Liver (tissue), 9 donors: ENCODE measurements around the gene RXFP2. TPM values are rescaled to one million over a fixed set of nuclear protein-coding genes. Genes with fewer than 3 reads are reported as not detected.

Source experiments
- DNase-seq: peaks from one replicate; pipeline ENCODE4 v3.0.0-alpha.2; 2017; ENCODE audit warnings: low spot score
- H3K27ac ChIP-seq, 2 donors: one replicate each; pipeline ENCODE4 v1.7.0; 2013; ENCODE audit warnings: inconsistent platforms in 2 of 2, low read length in 2 of 2, control low read depth in 1 of 2, low read depth in 1 of 2, mild to moderate bottlenecking in 1 of 2
- H3K27me3 ChIP-seq, 4 donors: one replicate each; pipeline versions ENCODE4 v1.6.1 to v1.7.0; 2013; ENCODE audit warnings: low read length in 3 of 4, inconsistent platforms in 1 of 4, mild to moderate bottlenecking in 1 of 4, moderate library complexity in 1 of 4; ENCODE audit not compliant: control insufficient read depth in 4 of 4, insufficient read depth in 4 of 4
- H3K36me3 ChIP-seq, 4 donors: one replicate each; pipeline versions ENCODE4 v1.6.1 to v1.7.0; 2013; ENCODE audit warnings: low read length in 3 of 4, mild to moderate bottlenecking in 3 of 4, low read depth in 1 of 4, moderate library complexity in 1 of 4; ENCODE audit not compliant: control insufficient read depth in 4 of 4, insufficient read depth in 3 of 4
- H3K4me1 ChIP-seq, 4 donors: one replicate each; pipeline versions ENCODE4 v1.6.1 to v1.7.0; 2013; ENCODE audit warnings: low read length in 3 of 4, mild to moderate bottlenecking in 3 of 4, moderate library complexity in 1 of 4; ENCODE audit not compliant: control insufficient read depth in 4 of 4, insufficient read depth in 4 of 4
- H3K4me3 ChIP-seq, 3 donors: one replicate each; pipeline versions ENCODE4 v1.6.1 to v1.7.0; 2013; ENCODE audit warnings: low read length in 3 of 3, control low read depth in 1 of 3, low read depth in 1 of 3, mild to moderate bottlenecking in 1 of 3
- H3K9ac ChIP-seq, 2 donors: one replicate each; pipeline ENCODE4 v1.7.0; 2013; ENCODE audit warnings: low read length in 2 of 2, mild to moderate bottlenecking in 2 of 2, moderate library complexity in 2 of 2, control low read depth in 1 of 2, low read depth in 1 of 2
- H3K9me3 ChIP-seq, 4 donors: one replicate each; pipeline versions ENCODE4 v1.6.1 to v1.7.0; 2013; ENCODE audit warnings: low read length in 3 of 4; ENCODE audit not compliant: control insufficient read depth in 4 of 4
- ATF3 ChIP-seq: IDR thresholded peaks from 2 replicates; pipeline ENCODE4 v1.6.1; 2016; ENCODE audit warnings: antibody characterized with exemption
- CTCF ChIP-seq: fragments of 150-350 bp; IDR thresholded peaks from 2 replicates; pipeline ENCODE4 v1.5.1; 2017; ENCODE audit warnings: improper control_type of control experiment, low read depth, low read length; ENCODE audit not compliant: missing input control
- EGR1 ChIP-seq, 2 donors: IDR thresholded peaks; 2 replicates each; pipeline ENCODE4 v1.6.1; 2016 to 2018; ENCODE audit warnings: antibody characterized with exemption in 2 of 2, low read depth in 2 of 2
- FOXA1 ChIP-seq: IDR thresholded peaks from 2 replicates; pipeline ENCODE4 v1.6.1; 2016; ENCODE audit warnings: antibody characterized with exemption
- FOXA2 ChIP-seq: IDR thresholded peaks from 2 replicates; pipeline ENCODE4 v1.6.1; 2016; ENCODE audit warnings: antibody characterized with exemption
- GABPA ChIP-seq, 2 donors: IDR thresholded peaks in 1 of 2; conservative IDR thresholded peaks in 1 of 2; 2 replicates each; pipeline ENCODE4 v1.6.1; 2016; ENCODE audit warnings: antibody characterized with exemption in 2 of 2, mild to moderate bottlenecking in 1 of 2, moderate library complexity in 1 of 2
- HNF4A ChIP-seq, 2 donors: conservative IDR thresholded peaks; 2 replicates each; pipeline ENCODE4 v1.6.1; 2016; ENCODE audit warnings: antibody characterized with exemption in 2 of 2, mild to moderate bottlenecking in 2 of 2
- JUND ChIP-seq, 2 donors: IDR thresholded peaks; 2 replicates each; pipeline ENCODE4 v1.6.1; 2016; ENCODE audit warnings: antibody characterized with exemption in 2 of 2
- RAD21 ChIP-seq, 2 donors: IDR thresholded peaks; 2 replicates each; pipeline ENCODE4 v1.6.1; 2016; ENCODE audit warnings: antibody characterized with exemption in 2 of 2, mild to moderate bottlenecking in 2 of 2
- REST ChIP-seq: IDR thresholded peaks from 2 replicates; pipeline ENCODE4 v1.6.1; 2016; ENCODE audit warnings: antibody characterized with exemption, mild to moderate bottlenecking
- RXRA ChIP-seq, 2 donors: IDR thresholded peaks; 2 replicates each; pipeline ENCODE4 v1.6.1; 2017 to 2018; ENCODE audit warnings: antibody characterized with exemption in 2 of 2, mild to moderate bottlenecking in 1 of 2
- ZBTB33 ChIP-seq: IDR thresholded peaks from 2 replicates; pipeline ENCODE4 v1.6.1; 2016; ENCODE audit warnings: antibody characterized with exemption
- WGBS: extraction: QIAGEN DNeasy Blood & Tissue Kit; methylation state at CpG from one replicate; pipeline ENCODE4 v1.1.7; 2013; 5-methylcytosine and 5-hydroxymethylcytosine counted together
- polyA plus RNA-seq, 2 donors: library from polyadenylated mRNA; stranded (reverse) in 1 of 2; unstranded in 1 of 2; fragments of 200-250 nt in 1 of 2; fragments of >200 nt in 1 of 2; fragmentation: Nextera tagmentation in 1 of 2; extraction: Ambion mirVana in 1 of 2; gene quantifications; one replicate each; pipeline versions ENCODE4 v1.2.1 to v1.2.3, GENCODE V29; 2013 to 2015
- total RNA-seq, 2 donors: library from RNA; depleted of rRNA; stranded (reverse); fragments of >200 nt; gene quantifications; one replicate each; pipeline ENCODE4 v1.2.3, GENCODE V29; 2014
- TF ChIP-seq, protein P1 (sequence below): IDR thresholded peaks from 2 replicates; pipeline ENCODE4 v1.6.1; 2016; ENCODE audit warnings: antibody characterized with exemption
- donor health status: healthy.
- donor health status: healthy.
- donor health status: healthy.
- donor health status: healthy.
- donor health status: healthy.

The RXFP2 gene
- total and polyA plus RNA-seq, 4 donors = not detected

DNA sequence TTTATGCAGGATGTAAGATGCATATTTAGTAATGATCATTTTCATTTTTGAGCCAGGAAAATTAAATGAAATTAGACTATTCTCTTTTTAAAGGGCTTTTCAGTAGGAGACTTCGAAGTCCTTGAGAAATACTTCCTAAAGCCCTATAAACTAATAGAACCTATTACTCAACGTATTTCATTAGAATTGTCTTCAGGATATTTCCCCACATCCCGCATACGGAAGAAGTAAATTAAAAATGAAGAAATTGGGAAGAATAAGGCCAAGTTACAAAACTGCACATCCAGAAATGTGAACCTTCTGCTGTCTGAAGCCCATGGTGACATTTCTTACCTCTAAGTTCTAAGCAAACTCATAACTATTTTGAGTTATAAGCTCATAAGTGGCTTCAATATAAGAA lies 66.5 kb downstream of the RXFP2 start:
- TF ChIP-seq, protein P1, sequence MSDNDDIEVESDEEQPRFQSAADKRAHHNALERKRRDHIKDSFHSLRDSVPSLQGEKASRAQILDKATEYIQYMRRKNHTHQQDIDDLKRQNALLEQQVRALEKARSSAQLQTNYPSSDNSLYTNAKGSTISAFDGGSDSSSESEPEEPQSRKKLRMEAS = no peak
- no peak for TF ChIP-seq FOXA2
- TF ChIP-seq REST = no peak
- no peak for TF ChIP-seq RAD21 (IDR thresholded peaks at IDR 0.05)
- no peak for TF ChIP-seq GABPA (IDR thresholded peaks at IDR 0.05 in 1 of 2, conservative IDR thresholded peaks at IDR 0.05 in 1 of 2)
- no peak for TF ChIP-seq HNF4A (conservative IDR thresholded peaks at IDR 0.05)
- no peak for TF ChIP-seq RXRA (IDR thresholded peaks at IDR 0.05)
- TF ChIP-seq ZBTB33 = no peak
- no peak for TF ChIP-seq EGR1 (IDR thresholded peaks at IDR 0.05; ENCODE audit: low read depth in 2 of 2)
- Histone ChIP-seq H3K27me3 (peaks cover 0 to 5% (median 0%) of the 10 kb centered on the region in 4 donors), H3K9me3 (no peaks in the 10 kb centered on the region), H3K4me1 (no peaks in the 10 kb centered on the region), H3K27ac (no peak overlapping the region), H3K4me3 (no peak overlapping the region), H3K9ac (no peak overlapping the region), H3K36me3 (no peaks in the 10 kb centered on the region)
- DNase-seq = no peak
- WGBS = 88% methylated on average over 4 of the region's 4 CpGs

GRCh38 chr13:31807090-31807541 lies 67.8 kb downstream of the RXFP2 start:
- no peaks in the 10 kb centered on the region for H3K4me1 ChIP-seq
- DNase-seq = no peak
- no peak overlapping the region for H3K27ac ChIP-seq
- no peaks in the 10 kb centered on the region for H3K9me3 ChIP-seq
- H3K27me3 ChIP-seq = peaks cover 0 to 5% (median 0%) of the 10 kb centered on the region in 4 donors
- 58% methylated on average over 2 of the region's 2 CpGs for WGBS
- no peaks in the 10 kb centered on the region for H3K36me3 ChIP-seq
- H3K4me3 ChIP-seq = no peak overlapping the region
- TF ChIP-seq JUND (IDR thresholded peaks at IDR 0.05) = no peak
- H3K9ac ChIP-seq = no peak overlapping the region

GRCh38 chr13:31814536-31814935 lies 75.2 kb downstream of the RXFP2 start:
- Histone ChIP-seq H3K9ac (no peak overlapping the region), H3K4me3 (no peak overlapping the region), H3K27me3 (no peaks in the 10 kb centered on the region), H3K27ac (no peak overlapping the region), H3K9me3 (peaks cover 0 to 12% (median 3%) of the 10 kb centered on the region in 4 donors), H3K36me3 (no peaks in the 10 kb centered on the region), H3K4me1 (no peaks in the 10 kb centered on the region)
- WGBS = 87% methylated on average over 5 of the region's 5 CpGs
- DNase-seq = no peak
- TF ChIP-seq, protein P1 = no peak
- TF ChIP-seq ATF3 (no peak), FOXA1 (no peak), CTCF (no peak), RAD21 (IDR thresholded peaks at IDR 0.05) (no peak), HNF4A (conservative IDR thresholded peaks at IDR 0.05) (no peak), GABPA (IDR thresholded peaks at IDR 0.05 in 1 of 2, conservative IDR thresholded peaks at IDR 0.05 in 1 of 2) (no peak), FOXA2 (no peak)
